Measurements from ENCODE around the gene NMUR2. TPM values are rescaled to one million over a fixed set of nuclear protein-coding genes. Genes with fewer than 3 reads are reported as not detected.
A peak's percentile ranks its signal among the peaks of the same experiment; 100 is the strongest.

Gene NMUR2
- polyA plus RNA-seq (2012; rRNA removed), result not detected in 2 replicates
- polyA plus RNA-seq (2012; cell fraction: cytosol; rRNA removed), result not detected in 2 replicates
- polyA plus RNA-seq (2012; cell fraction: nucleus; rRNA removed), result not detected in 2 replicates

- Histone ChIP-seq H3K9me3 (no peaks in the 10 kb centered on the region), H3K4me1 (ENCODE audit: control insufficient read depth in 1 of 2, insufficient read depth in 2 of 2, low read depth in 1 of 2, low read length in 1 of 2) (no peaks in the 10 kb centered on the region; a peak in 1 of 4 replicates), H3K79me2 (ENCODE audit: insufficient read depth) (no peaks in the 10 kb centered on the region), H3K27me3 (ENCODE audit: insufficient read depth) (no peaks in the 10 kb centered on the region), H3F3A (replicated peaks; ENCODE audit: insufficient read depth) (no peaks in the 10 kb centered on the region), H3K36me3 (replicated peaks in 1 of 2; ENCODE audit: control insufficient read depth in 1 of 2, insufficient read depth in 2 of 2, low read length in 1 of 2) (no peaks in the 10 kb centered on the region), H3K4me2 (peak within 1 kb of the TSS; percentile 24; the same call in 1 of the 2 replicates), H3K9me2 (no peaks in the 10 kb centered on the region), H3K27ac (ENCODE audit: low read depth in 2 of 2, low read length in 1 of 2) (no peak within 1 kb of the TSS), H4K20me1 (ENCODE audit: insufficient read depth) (no peaks in the 10 kb centered on the region), H3K9ac (no peak within 1 kb of the TSS), H3K4me3 (ENCODE audit: low read depth in 2 of 2, low read length in 1 of 2) (peak within 1 kb of the TSS in 1 of 2 experiments; percentile 4; a peak in 1 of 4 replicates), H2AFZ (ENCODE audit: low read depth) (no peak within 1 kb of the TSS)
- TF ChIP-seq RXRA (IDR thresholded peaks at IDR 0.05; ENCODE audit: borderline replicate concordance, low read depth) (no peak), YY1 (IDR thresholded peaks at IDR 0.05; ENCODE audit: low read depth) (no peak), IRF3 (IDR thresholded peaks at IDR 0.05; ENCODE audit: low read depth, low read length) (no peak), RAD21 (IDR thresholded peaks at IDR 0.05; ENCODE audit: low read length) (no peak), TAF1 (IDR thresholded peaks at IDR 0.05; ENCODE audit: borderline replicate concordance, low read depth, low read length) (no peak), USF2 (IDR thresholded peaks at IDR 0.05; ENCODE audit: borderline replicate concordance, low read depth, low read length) (no peak), NFIC (IDR thresholded peaks at IDR 0.05; ENCODE audit: borderline replicate concordance) (no peak), TCF12 (IDR thresholded peaks at IDR 0.05) (no peak), MAX (IDR thresholded peaks at IDR 0.05; ENCODE audit: low read depth) (no peak), TEAD4 (IDR thresholded peaks at IDR 0.05; ENCODE audit: borderline replicate concordance, insufficient read depth) (no peak), NRF1 (IDR thresholded peaks at IDR 0.05; ENCODE audit: low read depth, low read length) (no peak), JUND (IDR thresholded peaks at IDR 0.05) (no peak), MXI1 (IDR thresholded peaks at IDR 0.05; ENCODE audit: low read depth, low read length) (no peak), EP300 (IDR thresholded peaks at IDR 0.05; ENCODE audit: borderline replicate concordance in 1 of 2, low read depth in 1 of 2, low read length in 1 of 2) (no peak), PBX3 (IDR thresholded peaks at IDR 0.05) (no peak), FOSL2 (IDR thresholded peaks at IDR 0.05; ENCODE audit: borderline replicate concordance, low read depth) (no peak), CTCF (IDR thresholded peaks at IDR 0.05) (no peak), REST (IDR thresholded peaks at IDR 0.05; ENCODE audit: low read depth, low read length) (no peak), ZBTB33 (IDR thresholded peaks at IDR 0.05; ENCODE audit: borderline replicate concordance, low read depth) (no peak)
- CTCF ChIA-PET, result interaction anchor here (1.1 kb wide), 1 partner anchor 56 kb away, joined by 3 read pairs; no protein-coding TSS in a partner anchor
- POLR2A ChIA-PET, result no interaction called here
- peak; percentile 54 for DNase-seq
- 1% methylated on average over 7 of the region's 7 CpGs for WGBS (ENCODE audit: low lambda C conversion rate)
Observed at GRCh38 chr5:152405145-152405544, at the start of gene NMUR2. TSS of gene NMUR2 (minus strand) at chr5:152405279. CDS start at chr5:152405113, 166 bp downstream.
